ENCODE data around the gene DTX1. TPM values are rescaled to one million over a fixed set of nuclear protein-coding genes. Genes with fewer than 3 reads are reported as not detected.

The DTX1 gene
- total and polyA plus RNA-seq, 2 donors (not counting 3 experiments of a cell fraction or from before 2014, with no cell fraction given), result 0.06 to 0.22 TPM

DNA sequence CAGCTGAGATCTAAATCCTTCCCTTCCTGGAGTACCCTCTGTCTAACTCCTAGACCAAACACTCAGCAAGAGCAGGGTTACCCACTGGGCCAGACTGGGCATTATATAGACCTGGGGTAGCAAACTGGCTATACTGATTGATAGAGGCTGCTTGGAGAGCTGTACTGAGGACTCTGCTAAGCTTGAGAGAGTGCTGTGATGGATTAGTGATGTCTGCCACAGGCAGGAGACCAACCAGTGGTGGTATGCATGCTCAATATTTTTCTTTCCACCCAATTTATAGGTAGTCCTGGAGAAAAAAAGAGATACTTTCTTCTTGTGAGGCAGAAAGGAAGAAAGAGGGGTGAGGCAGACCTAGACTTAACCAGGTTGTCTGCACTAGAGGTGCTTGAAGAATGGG lies 33.3 kb downstream of the DTX1 start:
- BruUV-seq (replicated peaks), result no TSS peak
- dilution Hi-C loops (cut with MboI; ENCODE audit: extremely low pct_ligation_motif_present, low sequenced_read_pairs) (no loop called here), intact Hi-C loops (cut with micrococcal nuclease) (no loop called here)
- no peaks in the 10 kb centered on the region for H3K9me3 ChIP-seq (replicated peaks; ENCODE audit: control insufficient read depth, insufficient read depth, low read length)
- DNase-seq (ENCODE audit: low read depth, low spot score) (no peak), FAIRE-seq (no peak)
- no peaks in the 10 kb centered on the region for H3K9me1 ChIP-seq (replicated peaks; ENCODE audit: control insufficient read depth, extremely low read depth, insufficient read depth, low read length)
- H4K20me1 ChIP-seq (replicated peaks; ENCODE audit: control insufficient read depth, extremely low read depth, insufficient read depth, low read length), result no peaks in the 10 kb centered on the region
- POLR2A ChIA-PET, result no interaction called here
- H3K4me3 ChIP-seq (replicated peaks in 1 of 3; ENCODE audit: insufficient read depth in 1 of 3, low read depth in 1 of 3, low read length in 3 of 3), result no peak overlapping the region
- H3K9ac ChIP-seq (replicated peaks; ENCODE audit: extremely low read depth, insufficient read depth, low read length), result no peak overlapping the region
- H3K27me3 ChIP-seq (ENCODE audit: control insufficient read depth in 2 of 2, insufficient read depth in 2 of 2, low read length in 2 of 2), result peaks cover 7 to 8% of the 10 kb centered on the region in 2 experiments
- H3K4me1 ChIP-seq (ENCODE audit: control insufficient read depth, extremely low read depth, insufficient read depth, low read length), result no peaks in the 10 kb centered on the region
- TF ChIP-seq POLR2A (IDR thresholded peaks at IDR 0.05; ENCODE audit: low read depth, low read length) (no peak), FOS (IDR thresholded peaks at IDR 0.05; ENCODE audit: borderline replicate concordance, insufficient read depth, low read length) (no peak), MYC (IDR thresholded peaks at IDR 0.05; ENCODE audit: low read depth, low read length) (no peak), EZH2 (IDR thresholded peaks at IDR 0.05; ENCODE audit: borderline replicate concordance, low read depth, low read length, severe bottlenecking) (no peak), GATA2 (IDR thresholded peaks at IDR 0.05; ENCODE audit: insufficient read depth, insufficient read length, low read depth, low read length) (no peak), POLR2AphosphoS5 (IDR thresholded peaks at IDR 0.05; ENCODE audit: insufficient read depth, low read depth, low read length) (no peak), JUN (IDR thresholded peaks at IDR 0.05; ENCODE audit: borderline replicate concordance, insufficient read depth, insufficient read length, low read depth) (no peak)
- TF ChIP-seq, protein P1, sequence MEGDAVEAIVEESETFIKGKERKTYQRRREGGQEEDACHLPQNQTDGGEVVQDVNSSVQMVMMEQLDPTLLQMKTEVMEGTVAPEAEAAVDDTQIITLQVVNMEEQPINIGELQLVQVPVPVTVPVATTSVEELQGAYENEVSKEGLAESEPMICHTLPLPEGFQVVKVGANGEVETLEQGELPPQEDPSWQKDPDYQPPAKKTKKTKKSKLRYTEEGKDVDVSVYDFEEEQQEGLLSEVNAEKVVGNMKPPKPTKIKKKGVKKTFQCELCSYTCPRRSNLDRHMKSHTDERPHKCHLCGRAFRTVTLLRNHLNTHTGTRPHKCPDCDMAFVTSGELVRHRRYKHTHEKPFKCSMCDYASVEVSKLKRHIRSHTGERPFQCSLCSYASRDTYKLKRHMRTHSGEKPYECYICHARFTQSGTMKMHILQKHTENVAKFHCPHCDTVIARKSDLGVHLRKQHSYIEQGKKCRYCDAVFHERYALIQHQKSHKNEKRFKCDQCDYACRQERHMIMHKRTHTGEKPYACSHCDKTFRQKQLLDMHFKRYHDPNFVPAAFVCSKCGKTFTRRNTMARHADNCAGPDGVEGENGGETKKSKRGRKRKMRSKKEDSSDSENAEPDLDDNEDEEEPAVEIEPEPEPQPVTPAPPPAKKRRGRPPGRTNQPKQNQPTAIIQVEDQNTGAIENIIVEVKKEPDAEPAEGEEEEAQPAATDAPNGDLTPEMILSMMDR (IDR thresholded peaks at IDR 0.05; ENCODE audit: extremely low read depth in 1 of 2, insufficient read depth in 1 of 2, low read depth in 1 of 2, low read length in 2 of 2), result no peak
- TF ChIP-seq, protein P2, sequence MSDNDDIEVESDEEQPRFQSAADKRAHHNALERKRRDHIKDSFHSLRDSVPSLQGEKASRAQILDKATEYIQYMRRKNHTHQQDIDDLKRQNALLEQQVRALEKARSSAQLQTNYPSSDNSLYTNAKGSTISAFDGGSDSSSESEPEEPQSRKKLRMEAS (IDR thresholded peaks at IDR 0.05; ENCODE audit: insufficient read depth, insufficient read length), result no peak
- no peaks in the 10 kb centered on the region for H3K36me3 ChIP-seq (ENCODE audit: control insufficient read depth in 2 of 2, extremely low read depth in 1 of 2, insufficient read depth in 2 of 2, low read length in 2 of 2)
- no peak overlapping the region for H3K27ac ChIP-seq (ENCODE audit: insufficient read depth, low read depth, low read length)
- no peaks in the 10 kb centered on the region for H3K79me2 ChIP-seq (ENCODE audit: control insufficient read depth, insufficient read depth, low read length)
- H2AFZ ChIP-seq (ENCODE audit: low read depth, low read length), result no peak overlapping the region
- CTCF ChIA-PET, result interaction anchor here (1.5 kb wide), 2 partner anchors 26 to 97 kb away, joined by 4 to 6 read pairs; no protein-coding TSS in a partner anchor
- H3K4me2 ChIP-seq (ENCODE audit: insufficient read depth, low read length), result no peak overlapping the region
